Measurements from ENCODE around the gene HAPLN2.

The HAPLN2 gene

DNA sequence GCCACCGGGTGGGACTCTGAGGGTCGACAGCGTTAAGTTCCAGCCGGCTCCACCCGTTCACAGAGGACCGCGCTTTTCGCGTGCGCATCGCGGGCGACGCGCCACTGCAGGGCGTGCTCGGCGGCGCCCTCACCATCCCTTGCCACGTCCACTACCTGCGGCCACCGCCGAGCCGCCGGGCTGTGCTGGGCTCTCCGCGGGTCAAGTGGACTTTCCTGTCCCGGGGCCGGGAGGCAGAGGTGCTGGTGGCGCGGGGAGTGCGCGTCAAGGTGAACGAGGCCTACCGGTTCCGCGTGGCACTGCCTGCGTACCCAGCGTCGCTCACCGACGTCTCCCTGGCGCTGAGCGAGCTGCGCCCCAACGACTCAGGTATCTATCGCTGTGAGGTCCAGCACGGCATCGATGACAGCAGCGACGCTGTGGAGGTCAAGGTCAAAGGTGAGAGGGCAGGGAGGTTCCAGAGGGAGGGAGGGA, 27.6 kb downstream of the HAPLN2 start:
- DNase-seq, result no peak

DNA sequence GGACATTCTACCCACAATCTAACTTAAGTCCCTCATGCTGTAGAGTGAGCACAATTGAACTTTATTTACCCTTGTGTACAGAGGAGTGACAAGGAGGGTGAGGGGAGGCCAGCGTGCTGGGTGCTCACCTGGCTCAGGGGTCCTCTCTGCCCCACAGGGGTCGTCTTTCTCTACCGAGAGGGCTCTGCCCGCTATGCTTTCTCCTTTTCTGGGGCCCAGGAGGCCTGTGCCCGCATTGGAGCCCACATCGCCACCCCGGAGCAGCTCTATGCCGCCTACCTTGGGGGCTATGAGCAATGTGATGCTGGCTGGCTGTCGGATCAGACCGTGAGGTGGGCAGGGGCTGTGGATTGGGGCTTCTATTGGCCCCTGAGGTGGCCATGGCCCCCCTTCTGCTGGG, 28.1 kb downstream of the HAPLN2 start:
- no peak for DNase-seq

DNA sequence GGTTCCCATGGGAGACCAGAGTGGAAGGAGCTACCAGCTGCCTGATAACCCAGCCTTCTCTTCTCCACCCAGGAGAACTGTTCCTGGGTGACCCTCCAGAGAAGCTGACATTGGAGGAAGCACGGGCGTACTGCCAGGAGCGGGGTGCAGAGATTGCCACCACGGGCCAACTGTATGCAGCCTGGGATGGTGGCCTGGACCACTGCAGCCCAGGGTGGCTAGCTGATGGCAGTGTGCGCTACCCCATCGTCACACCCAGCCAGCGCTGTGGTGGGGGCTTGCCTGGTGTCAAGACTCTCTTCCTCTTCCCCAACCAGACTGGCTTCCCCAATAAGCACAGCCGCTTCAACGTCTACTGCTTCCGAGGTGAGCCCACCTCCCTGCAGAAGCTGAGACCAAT, 29.3 kb downstream of the HAPLN2 start:
- no peak for DNase-seq

DNA sequence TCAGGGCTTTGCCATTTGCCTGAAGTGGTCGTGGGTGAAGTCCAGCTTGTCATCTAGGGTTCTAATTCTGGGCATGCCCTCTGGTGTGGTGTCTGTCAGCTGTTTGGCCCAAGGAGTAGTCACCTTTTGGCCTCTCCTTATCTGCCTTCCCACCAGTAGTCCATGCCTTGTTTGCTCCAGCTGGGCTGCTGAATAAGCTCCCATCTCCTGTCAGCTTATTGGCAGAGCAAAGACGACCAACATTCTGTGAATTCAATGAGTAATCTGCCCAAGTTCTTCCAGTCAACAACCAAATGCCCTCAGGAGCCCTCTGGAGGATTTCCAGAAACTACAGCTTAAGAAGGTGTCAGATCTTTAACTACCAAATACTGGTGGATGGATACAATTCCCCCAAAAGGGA, 29.7 kb downstream of the HAPLN2 start:
- DNase-seq, result peak in 1 of 2 experiments; percentile 16

DNA sequence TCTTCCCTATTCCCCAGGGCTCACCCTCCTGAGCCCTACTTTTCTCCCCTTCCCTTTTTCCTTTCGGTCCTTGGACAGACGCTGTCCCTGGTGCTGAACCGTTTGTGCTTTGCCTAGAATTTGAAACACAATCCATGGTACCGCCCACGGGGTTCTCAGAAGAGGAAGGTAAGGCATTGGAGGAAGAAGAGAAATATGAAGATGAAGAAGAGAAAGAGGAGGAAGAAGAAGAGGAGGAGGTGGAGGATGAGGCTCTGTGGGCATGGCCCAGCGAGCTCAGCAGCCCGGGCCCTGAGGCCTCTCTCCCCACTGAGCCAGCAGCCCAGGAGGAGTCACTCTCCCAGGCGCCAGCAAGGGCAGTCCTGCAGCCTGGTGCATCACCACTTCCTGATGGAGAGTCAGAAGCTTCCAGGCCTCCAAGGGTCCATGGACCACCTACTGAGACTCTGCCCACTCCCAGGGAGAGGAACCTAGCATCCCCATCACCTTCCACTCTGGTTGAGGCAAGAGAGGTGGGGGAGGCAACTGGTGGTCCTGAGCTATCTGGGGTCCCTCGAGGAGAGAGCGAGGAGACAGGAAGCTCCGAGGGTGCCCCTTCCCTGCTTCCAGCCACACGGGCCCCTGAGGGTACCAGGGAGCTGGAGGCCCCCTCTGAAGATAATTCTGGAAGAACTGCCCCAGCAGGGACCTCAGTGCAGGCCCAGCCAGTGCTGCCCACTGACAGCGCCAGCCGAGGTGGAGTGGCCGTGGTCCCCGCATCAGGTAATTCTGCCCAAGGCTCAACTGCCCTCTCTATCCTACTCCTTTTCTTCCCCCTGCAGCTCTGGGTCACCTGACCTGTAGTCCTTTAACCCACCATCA, 33.1 kb downstream of the HAPLN2 start:
- peak; percentile 54 to 75 for DNase-seq

DNA sequence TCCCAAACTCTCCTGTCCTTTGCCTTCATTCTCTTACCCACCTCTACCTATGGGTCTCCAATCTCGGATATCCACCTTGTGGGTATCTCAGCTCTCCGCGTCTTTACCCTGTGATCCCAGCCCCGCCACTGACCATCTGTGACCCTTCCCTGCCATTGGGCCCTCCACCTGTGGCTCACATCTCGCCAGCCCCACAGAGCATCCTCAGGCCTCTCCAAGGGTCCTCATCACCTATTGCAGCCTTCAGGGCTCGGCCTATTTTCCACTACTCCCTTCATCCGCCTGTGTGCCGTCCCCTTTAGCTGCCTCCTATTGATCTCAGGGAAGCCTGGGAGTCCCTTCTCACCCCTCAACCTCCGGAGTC, 33.8 kb downstream of the HAPLN2 start:
- no peak for DNase-seq

DNA sequence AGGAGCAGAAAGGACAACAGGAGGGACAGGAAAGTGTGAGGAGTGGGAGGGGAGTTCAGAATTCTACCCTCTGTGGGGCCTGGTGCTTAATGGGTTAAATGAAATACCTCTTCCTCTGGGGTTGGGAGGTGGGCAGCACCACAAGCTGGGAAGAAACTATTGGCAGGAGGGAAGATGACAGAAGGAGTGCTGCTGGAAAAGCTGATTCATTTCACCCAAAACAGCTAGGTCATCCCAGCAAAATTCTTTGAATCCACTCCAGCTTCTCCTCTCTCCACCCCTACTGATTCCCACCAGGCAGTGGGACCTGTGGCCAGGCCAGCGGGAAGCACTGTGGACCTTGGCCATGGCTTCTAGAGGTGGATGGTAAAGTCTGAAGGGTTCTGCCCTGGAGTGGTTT, 35.5 kb downstream of the HAPLN2 start:
- DNase-seq, result no peak

DNA sequence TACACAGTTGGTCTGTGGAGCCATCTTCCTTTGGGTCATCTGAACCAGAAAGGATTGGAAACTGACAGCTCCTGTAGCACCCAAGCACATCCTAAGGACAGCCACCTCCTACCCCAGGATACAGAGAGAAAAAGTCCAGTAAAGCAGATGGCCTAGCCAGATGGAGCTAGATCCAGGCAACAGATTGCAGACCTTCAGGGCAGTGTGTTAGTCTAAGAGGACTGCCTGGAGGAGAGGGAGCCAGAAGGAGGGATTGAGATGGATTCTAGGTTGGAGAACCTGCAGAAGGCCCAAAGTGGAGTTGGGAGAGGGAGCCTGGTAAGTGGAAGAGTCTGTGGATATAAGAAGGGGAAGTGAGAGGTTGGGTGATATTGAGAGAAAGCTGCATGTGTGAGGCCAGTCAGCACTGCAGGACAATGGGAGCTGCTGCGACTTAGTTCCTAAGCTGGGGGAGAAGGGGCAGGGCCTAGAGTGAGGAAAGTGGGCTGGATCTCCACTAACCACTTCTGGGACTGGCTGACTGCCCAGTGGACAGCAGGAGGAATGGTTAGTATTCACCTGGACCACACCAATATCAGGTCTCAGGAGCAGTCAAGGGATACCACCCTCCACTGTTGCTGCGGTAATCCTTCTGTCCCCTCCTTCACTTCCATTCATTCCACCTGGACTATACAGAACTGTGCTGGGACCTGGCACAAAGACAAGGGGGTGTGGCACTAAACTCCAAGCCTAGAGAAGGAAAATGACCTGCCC, 36.1 kb downstream of the HAPLN2 start:
- DNase-seq, result no peak

DNA sequence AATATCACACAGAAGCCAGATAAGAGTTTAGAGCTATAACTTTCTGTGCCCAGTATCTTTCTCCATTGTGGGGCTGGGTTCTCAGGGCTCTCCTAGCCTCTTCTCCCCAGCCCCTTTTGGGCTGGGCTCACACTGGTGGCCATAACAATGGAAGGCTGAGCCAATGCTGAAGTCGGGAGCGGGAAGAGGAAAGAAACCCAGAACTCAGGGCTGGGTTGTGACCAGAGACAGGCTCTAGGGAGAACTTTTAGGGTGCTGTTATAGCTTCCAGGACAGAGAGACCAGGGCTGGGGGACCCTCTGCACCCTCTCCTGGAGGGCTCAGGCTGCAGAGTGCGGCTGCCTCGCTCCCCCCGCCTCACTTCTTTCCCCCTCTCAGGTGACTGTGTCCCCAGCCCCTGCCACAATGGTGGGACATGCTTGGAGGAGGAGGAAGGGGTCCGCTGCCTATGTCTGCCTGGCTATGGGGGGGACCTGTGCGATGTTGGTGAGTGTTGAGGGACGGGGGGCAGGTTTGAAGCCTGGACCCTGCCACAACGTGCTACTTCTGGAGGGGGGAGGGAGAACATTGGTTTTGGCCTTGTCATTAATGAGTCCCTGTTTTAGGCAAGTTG, 36.8 kb downstream of the HAPLN2 start:
- no peak for DNase-seq

DNA sequence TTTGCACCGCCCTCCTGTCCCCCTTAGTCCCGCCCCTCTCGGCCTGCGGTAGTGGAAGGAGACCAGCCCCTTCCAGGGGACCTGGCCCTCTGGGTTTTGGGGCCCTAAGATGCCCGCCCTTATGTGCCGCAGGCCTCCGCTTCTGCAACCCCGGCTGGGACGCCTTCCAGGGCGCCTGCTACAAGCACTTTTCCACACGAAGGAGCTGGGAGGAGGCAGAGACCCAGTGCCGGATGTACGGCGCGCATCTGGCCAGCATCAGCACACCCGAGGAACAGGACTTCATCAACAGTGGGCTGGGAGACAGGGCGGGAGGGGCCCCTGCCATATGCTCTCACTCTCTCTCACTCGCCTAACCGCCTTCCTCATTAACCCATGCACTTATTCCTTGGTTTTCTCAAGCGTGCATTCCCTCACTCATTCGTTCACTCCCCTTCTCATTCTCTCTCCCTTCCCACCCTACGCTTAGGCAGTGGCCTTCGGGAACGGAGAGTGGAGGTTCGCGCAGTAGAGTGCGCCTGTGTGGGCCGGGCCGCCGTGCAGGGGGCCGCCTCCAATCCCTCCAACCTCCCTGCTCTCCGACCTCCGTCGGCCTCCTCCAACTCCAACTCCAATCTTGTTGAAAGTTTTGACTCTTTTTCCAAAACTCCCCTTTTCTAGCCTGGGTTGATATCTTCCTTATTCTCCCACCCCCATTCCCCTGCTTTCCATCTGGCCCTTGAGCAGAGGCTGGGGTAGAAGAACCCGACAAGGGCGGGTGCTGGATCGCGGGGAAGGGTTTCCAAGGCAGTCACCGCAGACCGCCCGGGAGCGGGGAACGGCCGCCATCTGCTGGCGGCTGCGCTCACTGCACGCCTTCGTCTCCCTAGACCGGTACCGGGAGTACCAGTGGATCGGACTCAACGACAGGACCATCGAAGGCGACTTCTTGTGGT, 37.9 kb downstream of the HAPLN2 start:
- peak; percentile 33 to 40 for DNase-seq

DNA sequence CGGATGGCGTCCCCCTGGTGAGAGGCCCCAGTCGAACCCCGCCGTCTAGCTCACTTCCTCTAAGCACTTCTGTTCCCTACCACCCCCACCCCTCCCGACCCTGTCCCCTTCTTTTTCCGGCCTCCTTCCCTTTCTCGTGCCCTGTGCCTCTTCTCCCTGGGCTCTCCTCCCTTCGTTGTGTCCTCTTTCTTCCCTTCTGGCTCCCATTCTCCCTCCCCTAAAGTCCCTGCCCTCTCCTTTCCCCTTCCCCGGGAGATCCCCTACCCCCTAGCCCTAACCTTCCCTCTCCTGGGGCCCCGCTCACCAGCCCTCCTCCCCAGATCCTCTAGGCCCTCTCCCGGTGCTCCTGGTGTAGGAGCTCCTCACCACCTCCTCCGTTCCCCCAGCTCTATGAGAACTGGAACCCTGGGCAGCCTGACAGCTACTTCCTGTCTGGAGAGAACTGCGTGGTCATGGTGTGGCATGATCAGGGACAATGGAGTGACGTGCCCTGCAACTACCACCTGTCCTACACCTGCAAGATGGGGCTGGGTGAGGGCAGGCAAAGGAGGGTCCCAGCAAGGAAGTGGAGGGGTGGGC, 38.6 kb downstream of the HAPLN2 start:
- no peak for DNase-seq

DNA sequence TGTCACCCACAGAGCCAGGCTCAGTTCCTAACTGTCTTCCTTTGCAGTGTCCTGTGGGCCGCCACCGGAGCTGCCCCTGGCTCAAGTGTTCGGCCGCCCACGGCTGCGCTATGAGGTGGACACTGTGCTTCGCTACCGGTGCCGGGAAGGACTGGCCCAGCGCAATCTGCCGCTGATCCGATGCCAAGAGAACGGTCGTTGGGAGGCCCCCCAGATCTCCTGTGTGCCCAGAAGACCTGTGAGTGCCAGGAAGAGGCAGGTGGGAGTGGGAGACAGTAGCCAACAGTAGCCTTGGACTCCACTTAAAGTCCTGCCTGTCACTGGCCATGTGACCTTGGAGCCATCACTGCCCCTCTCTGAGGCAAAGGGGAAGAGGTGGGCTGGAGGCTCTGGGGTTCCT, 39.3 kb downstream of the HAPLN2 start:
- DNase-seq, result no peak

DNA sequence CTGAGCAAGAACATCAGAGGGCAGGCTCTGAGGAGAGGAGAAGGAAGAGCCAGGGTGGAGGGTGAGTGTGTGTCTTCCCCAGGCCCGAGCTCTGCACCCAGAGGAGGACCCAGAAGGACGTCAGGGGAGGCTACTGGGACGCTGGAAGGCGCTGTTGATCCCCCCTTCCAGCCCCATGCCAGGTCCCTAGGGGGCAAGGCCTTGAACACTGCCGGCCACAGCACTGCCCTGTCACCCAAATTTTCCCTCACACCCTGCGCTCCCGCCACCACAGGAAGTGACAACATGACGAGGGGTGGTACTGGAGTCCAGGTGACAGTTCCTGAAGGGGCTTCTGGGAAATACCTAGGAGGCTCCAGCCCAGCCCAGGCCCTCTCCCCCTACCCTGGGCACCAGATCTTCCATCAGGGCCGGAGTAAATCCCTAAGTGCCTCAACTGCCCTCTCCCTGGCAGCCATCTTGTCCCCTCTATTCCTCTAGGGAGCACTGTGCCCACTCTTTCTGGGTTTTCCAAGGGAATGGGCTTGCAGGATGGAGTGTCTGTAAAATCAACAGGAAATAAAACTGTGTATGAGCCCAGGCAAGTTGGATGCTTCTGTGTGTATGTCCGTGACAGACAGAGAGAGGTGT, 39.8 kb downstream of the HAPLN2 start:
- no peak for DNase-seq

DNA sequence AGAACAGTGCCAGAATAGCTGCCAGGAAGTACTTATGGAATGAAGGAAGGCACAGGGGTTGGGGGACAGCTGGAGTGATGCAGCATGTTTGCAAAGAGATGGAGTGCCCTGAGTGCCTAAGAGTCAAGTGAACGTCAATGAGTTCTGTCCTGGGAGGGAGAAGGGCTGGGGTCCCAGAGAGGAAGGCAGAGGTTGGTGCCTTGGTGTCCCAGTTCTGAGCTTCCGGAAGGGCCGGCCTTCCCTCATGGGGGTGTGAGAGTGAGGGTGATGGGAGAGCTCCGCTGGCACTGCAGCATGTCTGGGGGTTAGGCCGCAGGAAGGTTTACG, 40.4 kb downstream of the HAPLN2 start:
- DNase-seq, result no peak

DNA sequence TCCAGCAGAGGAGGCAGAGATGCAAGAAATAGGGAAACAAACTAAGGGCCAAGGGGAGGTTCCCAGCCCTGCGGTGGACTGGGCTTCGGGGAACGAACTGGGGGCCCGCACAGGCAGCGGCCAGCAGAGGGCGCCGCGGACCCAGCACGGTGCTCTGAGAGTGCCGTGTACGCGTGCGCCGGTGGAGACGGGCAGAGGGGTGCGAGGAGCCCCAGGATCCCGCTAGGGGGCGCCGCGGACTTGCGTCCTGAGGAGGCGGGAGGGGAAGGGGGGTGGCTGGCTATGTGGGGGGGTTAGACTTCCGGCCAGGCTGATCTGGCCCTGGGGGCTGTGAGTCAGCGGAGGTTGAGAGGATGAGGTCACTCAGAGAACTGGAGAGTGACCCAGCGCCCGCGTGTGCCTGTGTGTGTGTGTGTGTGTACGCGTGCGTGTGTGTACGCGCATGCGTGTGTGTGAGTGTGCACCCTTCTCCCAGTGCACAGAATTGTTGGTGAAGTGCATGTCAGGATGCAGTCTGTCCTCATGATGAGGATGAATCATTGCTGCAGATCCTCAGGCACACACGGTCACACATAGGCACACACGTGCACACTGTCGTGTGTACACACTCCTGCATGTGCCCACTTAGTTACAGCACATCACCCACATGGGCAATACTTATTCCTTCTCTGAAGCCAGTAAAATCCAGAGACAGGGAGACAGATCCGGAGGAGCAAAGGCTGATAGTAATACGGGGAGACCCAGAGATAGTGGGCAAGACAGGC, 41.0 kb downstream of the HAPLN2 start:
- peak; percentile 82 to 88 for DNase-seq

DNA sequence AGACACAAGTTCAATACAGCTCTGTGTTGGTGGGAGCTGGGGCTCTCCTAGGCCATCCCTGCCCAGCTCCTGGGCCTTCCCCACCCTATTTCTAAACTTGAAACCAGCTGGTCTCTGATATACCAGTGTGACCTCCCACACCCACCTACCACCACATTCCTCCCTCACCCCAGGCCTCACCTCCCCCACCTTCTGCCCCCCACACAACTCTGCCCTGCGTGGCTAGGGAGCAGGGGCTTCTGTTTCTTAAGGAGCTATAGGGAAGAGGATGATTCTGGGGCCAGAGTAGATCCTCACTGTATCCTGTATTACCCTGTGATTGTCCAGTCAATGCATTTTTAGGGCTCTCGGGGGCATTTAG, 41.5 kb downstream of the HAPLN2 start:
- DNase-seq, result no peak

DNA sequence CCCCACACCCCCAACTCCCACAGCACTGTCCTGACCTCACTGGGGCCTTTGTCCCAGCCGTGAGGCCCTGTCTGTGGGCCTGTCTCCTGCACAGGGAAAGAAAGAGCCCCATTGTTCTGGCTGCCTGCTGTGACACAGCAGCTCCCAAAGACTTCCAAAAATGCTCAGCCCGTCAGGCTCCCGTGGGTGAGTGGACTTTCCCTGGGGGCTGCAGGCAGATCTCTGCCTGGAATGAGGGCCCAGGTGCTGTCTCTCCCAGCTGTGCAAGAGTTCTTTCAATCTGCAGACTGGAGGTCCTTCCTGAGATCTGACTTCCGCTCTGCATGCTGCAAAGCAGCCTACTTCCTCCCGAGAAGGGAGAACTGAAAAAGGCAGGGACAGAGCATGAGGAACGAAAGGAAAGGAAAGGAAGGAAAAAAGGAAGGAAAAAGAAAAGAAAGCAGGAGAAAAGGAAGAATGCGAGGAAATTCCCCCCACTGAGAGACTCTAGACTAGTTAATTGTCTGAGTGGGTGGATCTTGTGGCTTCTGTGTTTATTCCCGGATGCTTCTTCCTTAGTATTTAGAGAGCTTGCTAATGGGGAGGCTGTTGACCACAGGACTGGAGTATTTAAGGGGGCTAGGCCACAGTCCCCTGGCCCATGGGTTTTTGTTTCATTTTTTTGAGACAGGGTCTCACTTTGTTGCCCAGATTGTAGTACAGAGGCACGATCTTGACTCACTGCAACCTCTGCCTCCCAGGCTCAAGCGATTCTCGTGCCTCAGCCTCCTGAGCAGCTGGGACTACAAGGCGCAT, 43.0 kb downstream of the HAPLN2 start:
- DNase-seq, result no peak

DNA sequence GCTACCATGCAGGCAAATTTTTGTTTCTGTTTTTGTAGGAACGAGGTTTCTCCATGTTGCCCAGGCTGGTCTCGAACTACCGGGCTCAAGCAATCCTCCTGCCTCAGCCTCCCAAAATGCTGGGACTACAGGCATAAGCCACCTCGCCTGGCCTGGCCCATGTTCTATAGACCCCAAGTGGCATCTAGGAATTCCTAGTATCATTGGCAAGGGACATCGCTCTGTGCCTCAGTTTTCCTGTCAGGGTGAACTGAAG, 43.5 kb downstream of the HAPLN2 start:
- no peak for DNase-seq

DNA sequence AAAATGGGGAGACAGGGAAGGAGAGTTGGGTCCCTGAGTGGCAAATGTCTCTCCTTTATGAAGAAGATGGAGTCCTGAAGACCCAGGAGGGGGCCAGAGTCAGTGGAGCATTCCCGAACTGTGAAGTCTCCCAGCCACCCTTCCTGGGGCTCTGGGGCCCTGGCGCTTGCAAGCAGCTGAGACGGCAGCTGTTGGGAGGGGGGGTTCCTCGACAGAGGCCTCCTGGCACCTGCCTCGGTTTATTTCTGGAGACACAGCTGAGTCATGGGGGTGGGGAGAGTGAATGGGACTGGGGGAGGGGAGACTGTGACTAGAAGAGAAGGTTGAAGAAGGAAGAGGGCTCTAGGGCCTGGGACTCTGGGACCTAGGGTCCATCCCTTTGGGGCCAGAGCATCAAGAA, 44.0 kb downstream of the HAPLN2 start:
- DNase-seq, result no peak

DNA sequence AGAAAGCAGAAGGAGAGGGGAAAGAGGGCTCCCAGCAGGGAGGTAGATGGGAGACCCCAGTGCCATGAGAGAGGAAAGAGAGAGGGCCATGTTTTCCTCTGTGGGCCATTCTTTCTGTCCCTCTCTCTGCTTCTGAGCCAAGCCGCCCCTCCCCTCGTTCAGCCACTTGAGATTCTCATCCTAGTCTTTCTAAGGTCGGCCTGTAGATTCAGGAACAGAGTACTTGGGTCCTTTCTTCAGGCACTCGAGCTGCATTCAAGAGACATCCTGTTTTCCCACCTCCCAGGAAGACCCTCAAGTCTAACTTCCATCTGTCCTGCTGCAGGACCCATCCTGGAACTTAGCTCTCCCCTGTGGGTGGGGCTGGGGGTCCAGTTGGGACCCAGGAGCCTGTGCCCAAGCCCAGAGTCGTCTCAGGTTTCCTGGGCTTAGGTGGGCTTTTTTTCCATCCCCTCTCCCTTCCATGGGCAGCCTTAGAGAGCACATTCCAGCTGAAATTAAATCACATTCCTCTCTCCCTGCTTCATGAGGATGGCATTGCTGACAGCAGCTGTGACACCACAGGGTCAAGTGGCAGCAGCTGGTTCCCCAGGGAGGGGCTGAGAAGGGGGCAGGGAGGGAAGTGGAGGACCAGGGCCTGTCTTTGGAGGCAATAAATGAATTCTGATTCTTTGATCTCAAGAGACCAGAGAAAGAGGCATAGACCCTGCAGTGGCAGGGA, 45.0 kb downstream of the HAPLN2 start:
- no peak for DNase-seq
